ENCODE measurements around the gene ADGB.
A peak's percentile ranks its signal among the peaks of the same experiment; 100 is the strongest.
"Not testable (repeated sequence)": the region's sequence is repeated elsewhere in the genome, so short reads cannot be mapped to it uniquely, and the experiment has no call there.

Gene ADGB

GRCh38 chr6:146827216-146827928 is 228.6 kb downstream of the ADGB start:
- DNase-seq = no peak

GRCh38 chr6:146829792-146830565 is 231.2 kb downstream of the ADGB start:
- no peak for DNase-seq

- DNase-seq = no peak
Measured at GRCh38 chr6:146833157-146833556, 234.4 kb downstream of the ADGB start.

- no peak for DNase-seq
Measured at GRCh38 chr6:146840216-146840615, 241.4 kb downstream of the ADGB start.

- DNase-seq = no peak
Measured at GRCh38 chr6:146840641-146841040, 241.9 kb downstream of the ADGB start.

- DNase-seq = no peak
Measured at GRCh38 chr6:146847426-146847825, 248.7 kb downstream of the ADGB start.

- no peak for DNase-seq
Measured at GRCh38 chr6:146850238-146850896, 251.6 kb downstream of the ADGB start.

- DNase-seq = no peak
Measured at GRCh38 chr6:146850981-146851380, 252.2 kb downstream of the ADGB start.

- DNase-seq = no peak
Measured at GRCh38 chr6:146851837-146852236, 253.1 kb downstream of the ADGB start.

- not testable (repeated sequence) for DNase-seq
Measured at GRCh38 chr6:146854521-146855255, 255.9 kb downstream of the ADGB start.

- DNase-seq = no peak
Measured at GRCh38 chr6:146855889-146856288, 257.1 kb downstream of the ADGB start.

- DNase-seq = no peak
Measured at GRCh38 chr6:146856296-146856695, 257.5 kb downstream of the ADGB start.

GRCh38 chr6:146857180-146857979 is 258.6 kb downstream of the ADGB start:
- DNase-seq = peak; percentile 79

- no peak for DNase-seq
Measured at GRCh38 chr6:146857980-146858347, 259.2 kb downstream of the ADGB start.

GRCh38 chr6:146859206-146859605 is 260.4 kb downstream of the ADGB start:
- DNase-seq = no peak

GRCh38 chr6:146859795-146860495 is 261.2 kb downstream of the ADGB start:
- no peak for DNase-seq

- DNase-seq = no peak
Measured at GRCh38 chr6:146860583-146860982, 261.8 kb downstream of the ADGB start.

GRCh38 chr6:146861029-146861563 is 262.3 kb downstream of the ADGB start:
- no peak for DNase-seq

GRCh38 chr6:146861716-146862115 is 262.9 kb downstream of the ADGB start:
- DNase-seq = no peak

- no peak for DNase-seq
Measured at GRCh38 chr6:146862508-146862919, 263.7 kb downstream of the ADGB start.

GRCh38 chr6:146864300-146864699 is 265.5 kb downstream of the ADGB start:
- DNase-seq = no peak
